Endothelial cell of umbilical vein (primary cell): ENCODE results near the gene FRA10AC1. TPM values are rescaled to one million over a fixed set of nuclear protein-coding genes. Genes with fewer than 3 reads are reported as not detected.

Experiments
- BruUV-seq: library from RNA; stranded (reverse); fragments of 400-500 nt; replicated peaks from 2 replicates; lab custom pipeline; 2021; lab: Mats Ljungman, UMichigan
- CTCF ChIA-PET: fragments of 300-600, 350-600 bp; sonication (Branson Sonifier 250); formaldehyde crosslinking; loops from one replicate; lab custom pipeline; 2021; ENCODE audit warnings: antibody characterized with exemption, inconsistent platforms; lab: Charles Lee
- POLR2A ChIA-PET: fragments of 300-600, 350-600 bp; sonication (Branson Sonifier 250); formaldehyde crosslinking; loops from one replicate; lab custom pipeline; 2021; ENCODE audit warnings: antibody characterized with exemption, inconsistent platforms; lab: Charles Lee
- DNase-seq: peaks from one replicate; pipeline ENCODE4 v3.0.0-alpha.2; 2011; ENCODE audit warnings: low read depth, low spot score
- FAIRE-seq: peaks from 2 replicates; lab custom pipeline; 2011; peaks lifted over from hg19 to GRCh38; lab: Jason Lieb, UNC
- H2AFZ ChIP-seq: 2 replicates; pipeline ENCODE4 v1.6.0; 2012; ENCODE audit warnings: low read depth, low read length, control low read depth, inconsistent platforms
- H3K27ac ChIP-seq: 2 replicates; pipeline ENCODE4 v1.5.1; 2011; ENCODE audit warnings: low read depth, mild to moderate bottlenecking, control low read depth, low read length, moderate library complexity; ENCODE audit not compliant: insufficient read depth
- H3K27me3 ChIP-seq, 2 experiments: 2 replicates each; pipeline versions ENCODE4 v1.6.0 to v1.6.1; 2011; ENCODE audit warnings: low read length in 2 of 2, mixed read lengths in 1 of 2; ENCODE audit not compliant: control insufficient read depth in 2 of 2, insufficient read depth in 2 of 2
- H3K36me3 ChIP-seq, 2 experiments: 2 replicates in 1 of 2; 3 replicates in 1 of 2; pipeline ENCODE4 v1.5.1; 2011; ENCODE audit warnings: low read length in 2 of 2, mild to moderate bottlenecking in 1 of 2, moderate library complexity in 1 of 2; ENCODE audit not compliant: control insufficient read depth in 2 of 2, insufficient read depth in 2 of 2; ENCODE audit errors: extremely low read depth in 1 of 2
- H3K4me1 ChIP-seq: 3 replicates; pipeline ENCODE4 v1.5.1; 2011; ENCODE audit warnings: mild to moderate bottlenecking, low read length; ENCODE audit not compliant: control insufficient read depth, insufficient read depth; ENCODE audit errors: extremely low read depth
- H3K4me2 ChIP-seq: 2 replicates; pipeline ENCODE4 v1.6.1; 2011; ENCODE audit warnings: low read length, control low read depth, mixed read lengths; ENCODE audit not compliant: insufficient read depth
- H3K4me3 ChIP-seq, 3 experiments: fragments of 200-600 bp in 1 of 3; sonication (generic), shearing (Covaris generic) in 1 of 3; replicated peaks in 1 of 3; 2 replicates each; pipeline ENCODE4 v1.5.1; 2011 to 2016; ENCODE audit warnings: control low read depth in 3 of 3, low read length in 3 of 3, mild to moderate bottlenecking in 2 of 3, inconsistent platforms in 1 of 3, low read depth in 1 of 3, moderate library complexity in 1 of 3; ENCODE audit not compliant: insufficient read depth in 1 of 3
- H3K79me2 ChIP-seq: 2 replicates; pipeline ENCODE4 v1.6.0; 2012; ENCODE audit warnings: low read length, inconsistent platforms; ENCODE audit not compliant: control insufficient read depth, insufficient read depth
- H3K9ac ChIP-seq: replicated peaks from 2 replicates; pipeline ENCODE3; 2011; ENCODE audit warnings: low read length, control low read depth; ENCODE audit not compliant: insufficient read depth; ENCODE audit errors: extremely low read depth
- H3K9me1 ChIP-seq: replicated peaks from 3 replicates; pipeline ENCODE4 v1.6.0; 2011; ENCODE audit warnings: mild to moderate bottlenecking, low read length; ENCODE audit not compliant: control insufficient read depth, insufficient read depth; ENCODE audit errors: extremely low read depth
- H3K9me3 ChIP-seq: replicated peaks from 2 replicates; pipeline ENCODE4 v1.5.1; 2012; ENCODE audit warnings: low read length, inconsistent platforms; ENCODE audit not compliant: control insufficient read depth, insufficient read depth
- H4K20me1 ChIP-seq: replicated peaks from 2 replicates; pipeline ENCODE3; 2011; ENCODE audit warnings: mild to moderate bottlenecking, low read length; ENCODE audit not compliant: control insufficient read depth, insufficient read depth; ENCODE audit errors: extremely low read depth
- EZH2 ChIP-seq: IDR thresholded peaks from 2 replicates; pipeline ENCODE4 v1.6.1; 2012; ENCODE audit warnings: borderline replicate concordance, low read depth, mild to moderate bottlenecking, moderate library complexity, low read length, inconsistent platforms; ENCODE audit not compliant: severe bottlenecking
- FOS ChIP-seq: IDR thresholded peaks from 2 replicates; pipeline ENCODE4 v1.6.1; 2011; ENCODE audit warnings: mild to moderate bottlenecking, low read length, moderate library complexity, borderline replicate concordance; ENCODE audit not compliant: insufficient read depth
- GATA2 ChIP-seq: IDR thresholded peaks from 2 replicates; pipeline ENCODE4 v1.7.0; 2011; ENCODE audit warnings: low read depth, mild to moderate bottlenecking, moderate library complexity, mixed read lengths, low read length; ENCODE audit not compliant: insufficient read length, insufficient read depth
- JUN ChIP-seq: IDR thresholded peaks from 2 replicates; pipeline ENCODE4 v1.6.1; 2011; ENCODE audit warnings: borderline replicate concordance, low read depth; ENCODE audit not compliant: insufficient read length, insufficient read depth
- MYC ChIP-seq: IDR thresholded peaks from one replicate; pipeline ENCODE4 v1.6.1; 2011; ENCODE audit warnings: mild to moderate bottlenecking, low read depth, low read length
- POLR2A ChIP-seq: IDR thresholded peaks from 2 replicates; pipeline ENCODE4 v1.6.1; 2012; ENCODE audit warnings: low read depth, mild to moderate bottlenecking, control low read depth, low read length
- POLR2AphosphoS5 ChIP-seq: IDR thresholded peaks from 2 replicates; pipeline ENCODE4 v1.6.1; 2012; ENCODE audit warnings: low read depth, mild to moderate bottlenecking, control low read depth, low read length, moderate library complexity; ENCODE audit not compliant: insufficient read depth
- dilution Hi-C: fragments of 300-500 bp; cut with MboI; formaldehyde crosslinking; loops from one replicate; pipeline ENCODE4 v1.15.0; 2019; ENCODE audit warnings: low sequenced_read_pairs; ENCODE audit not compliant: extremely low pct_ligation_motif_present
- intact Hi-C: fragments of 100-400 bp; cut with micrococcal nuclease; formaldehyde crosslinking; loops from one replicate; pipeline ENCODE4 v1.10.0; 2022
- polyA plus RNA-seq, 4 experiments: library from polyadenylated mRNA; depleted of rRNA in 3 of 4; stranded (reverse) in 3 of 4; unstranded in 1 of 4; fragments of >200 nt; gene quantifications; 2 replicates each; pipeline versions ENCODE4 v1.2.1 to v1.2.3, GENCODE V29; 2011 to 2012; ENCODE audit warnings: missing spikeins in 1 of 4
- total RNA-seq: library from RNA; stranded (reverse); gene quantifications from 2 replicates; pipeline ENCODE4 v1.2.3, GENCODE V29; 2021
- TF ChIP-seq, protein P1 (sequence below): IDR thresholded peaks from 2 replicates; pipeline ENCODE4 v1.6.1; 2011; ENCODE audit not compliant: insufficient read depth, insufficient read length
- TF ChIP-seq, protein P2 (sequence below), 2 donors: IDR thresholded peaks; 1 replicate in 1 of 2; 2 replicates in 1 of 2; pipeline ENCODE4 v1.5.1; 2011; ENCODE audit warnings: low read length in 2 of 2, mild to moderate bottlenecking in 2 of 2, moderate library complexity in 2 of 2, control low read depth in 1 of 2, inconsistent platforms in 1 of 2, low read depth in 1 of 2; ENCODE audit not compliant: insufficient read depth in 1 of 2; ENCODE audit errors: extremely low read depth in 1 of 2

Gene FRA10AC1
- total and polyA plus RNA-seq, 2 donors (not counting 3 experiments of a cell fraction or from before 2014, with no cell fraction given): 4.0 to 24.4 TPM

DNA sequence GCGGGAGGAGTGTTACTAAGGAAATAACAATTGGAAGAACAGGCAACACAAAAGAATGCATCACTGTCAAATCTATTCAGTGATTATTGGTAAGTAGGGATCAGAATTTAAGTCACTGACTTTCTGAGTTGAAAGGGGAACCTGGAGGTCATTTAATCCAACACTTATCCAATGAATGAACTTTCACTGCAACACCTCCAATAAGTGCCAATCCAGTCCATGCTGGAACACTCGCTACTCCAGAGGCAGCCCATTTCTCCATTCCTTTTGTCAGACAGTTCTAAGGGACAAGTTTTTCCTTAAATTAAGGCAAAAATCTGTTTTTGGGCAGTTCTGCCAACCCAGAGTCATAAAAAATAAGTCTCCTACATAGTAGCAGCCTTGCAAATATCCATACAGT is 29.5 kb downstream of the FRA10AC1 start:
- Histone ChIP-seq H3K79me2 (no peaks in the 10 kb centered on the region), H3K9me3 (no peaks in the 10 kb centered on the region), H3K9ac (no peak overlapping the region), H3K36me3 (peaks cover 0 to 16% of the 10 kb centered on the region in 2 experiments), H3K27ac (no peak overlapping the region), H3K4me3 (no peak overlapping the region), H4K20me1 (no peaks in the 10 kb centered on the region), H3K4me1 (no peaks in the 10 kb centered on the region), H3K27me3 (no peaks in the 10 kb centered on the region), H3K4me2 (no peak overlapping the region), H3K9me1 (no peaks in the 10 kb centered on the region), H2AFZ (no peak overlapping the region)
- no TSS peak for BruUV-seq
- TF ChIP-seq JUN: no peak
- TF ChIP-seq, protein P1, sequence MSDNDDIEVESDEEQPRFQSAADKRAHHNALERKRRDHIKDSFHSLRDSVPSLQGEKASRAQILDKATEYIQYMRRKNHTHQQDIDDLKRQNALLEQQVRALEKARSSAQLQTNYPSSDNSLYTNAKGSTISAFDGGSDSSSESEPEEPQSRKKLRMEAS: no peak
- no peak for TF ChIP-seq GATA2
- TF ChIP-seq, protein P2, sequence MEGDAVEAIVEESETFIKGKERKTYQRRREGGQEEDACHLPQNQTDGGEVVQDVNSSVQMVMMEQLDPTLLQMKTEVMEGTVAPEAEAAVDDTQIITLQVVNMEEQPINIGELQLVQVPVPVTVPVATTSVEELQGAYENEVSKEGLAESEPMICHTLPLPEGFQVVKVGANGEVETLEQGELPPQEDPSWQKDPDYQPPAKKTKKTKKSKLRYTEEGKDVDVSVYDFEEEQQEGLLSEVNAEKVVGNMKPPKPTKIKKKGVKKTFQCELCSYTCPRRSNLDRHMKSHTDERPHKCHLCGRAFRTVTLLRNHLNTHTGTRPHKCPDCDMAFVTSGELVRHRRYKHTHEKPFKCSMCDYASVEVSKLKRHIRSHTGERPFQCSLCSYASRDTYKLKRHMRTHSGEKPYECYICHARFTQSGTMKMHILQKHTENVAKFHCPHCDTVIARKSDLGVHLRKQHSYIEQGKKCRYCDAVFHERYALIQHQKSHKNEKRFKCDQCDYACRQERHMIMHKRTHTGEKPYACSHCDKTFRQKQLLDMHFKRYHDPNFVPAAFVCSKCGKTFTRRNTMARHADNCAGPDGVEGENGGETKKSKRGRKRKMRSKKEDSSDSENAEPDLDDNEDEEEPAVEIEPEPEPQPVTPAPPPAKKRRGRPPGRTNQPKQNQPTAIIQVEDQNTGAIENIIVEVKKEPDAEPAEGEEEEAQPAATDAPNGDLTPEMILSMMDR (IDR thresholded peaks at IDR 0.05; ENCODE audit: extremely low read depth in 1 of 2, insufficient read depth in 1 of 2, low read depth in 1 of 2, low read length in 2 of 2): no peak
- TF ChIP-seq EZH2: no peak
- no peak for TF ChIP-seq POLR2A
- no peak for TF ChIP-seq FOS
- no peak for TF ChIP-seq POLR2AphosphoS5
- no peak for TF ChIP-seq MYC
- FAIRE-seq: no peak
- intact Hi-C loops (no loop called here), dilution Hi-C loops (no loop called here)
- CTCF ChIA-PET: no interaction called here
- POLR2A ChIA-PET: no interaction called here
- DNase-seq: no peak
